H1 (cell line): ENCODE measurements around the gene SIK3. TPM values are rescaled to one million over a fixed set of nuclear protein-coding genes. Genes with fewer than 3 reads are reported as not detected.

Experiments used
- CTCF ChIA-PET: fragments of 300-600 bp; sonication (Branson Sonifier 250); formaldehyde crosslinking; loops from one replicate; lab custom pipeline; 2021; ENCODE audit not compliant: partially characterized antibody; lab: Charles Lee
- POLR2A ChIA-PET: fragments of 300-600 bp; sonication (Branson Sonifier 250); formaldehyde crosslinking; loops from one replicate; lab custom pipeline; 2021; ENCODE audit warnings: inconsistent platforms; ENCODE audit not compliant: partially characterized antibody; lab: Charles Lee
- DNase-seq, 2 experiments: peaks; one replicate each; pipeline versions ENCODE4 v3.0.0 to v3.0.0-alpha.2; 2010 to 2022; ENCODE audit warnings: low spot score in 2 of 2, low read depth in 1 of 2, mixed read lengths in 1 of 2
- FAIRE-seq: peaks from 2 replicates; lab custom pipeline; 2011; peaks lifted over from hg19 to GRCh38; lab: Jason Lieb, UNC
- H2AFZ ChIP-seq: 2 replicates; pipeline ENCODE4 v1.8.1; 2012; ENCODE audit warnings: low read length, inconsistent platforms
- H2AK5ac ChIP-seq: 2 replicates; pipeline ENCODE4 v1.6.1; 2013; ENCODE audit warnings: low read depth, low read length
- H2BK120ac ChIP-seq: replicated peaks from 2 replicates; pipeline ENCODE3; 2013; ENCODE audit warnings: low read depth, low read length, inconsistent platforms
- H2BK12ac ChIP-seq: 2 replicates; pipeline ENCODE4 v1.6.1; 2013; ENCODE audit warnings: low read depth, low read length
- H2BK15ac ChIP-seq: 2 replicates; pipeline ENCODE4 v1.6.1; 2013; ENCODE audit warnings: low read length
- H2BK20ac ChIP-seq: 2 replicates; pipeline ENCODE4 v1.6.1; 2013; ENCODE audit warnings: low read length
- H2BK5ac ChIP-seq: 2 replicates; pipeline ENCODE4 v1.6.1; 2013; ENCODE audit warnings: low read depth, low read length
- H3K14ac ChIP-seq: 2 replicates; pipeline ENCODE4 v1.6.1; 2013; ENCODE audit warnings: inconsistent platforms; ENCODE audit not compliant: insufficient read length
- H3K18ac ChIP-seq: 2 replicates; pipeline ENCODE4 v1.6.1; 2013; ENCODE audit warnings: low read length; ENCODE audit errors: extremely low read depth
- H3K23ac ChIP-seq: 2 replicates; pipeline ENCODE4 v1.6.1; 2013; ENCODE audit warnings: inconsistent platforms; ENCODE audit not compliant: insufficient read length
- H3K23me2 ChIP-seq: 2 replicates; pipeline ENCODE4 v1.6.1; 2013; ENCODE audit warnings: low read depth, low read length
- H3K27ac ChIP-seq: 2 replicates; pipeline ENCODE4 v1.6.1; 2011; ENCODE audit warnings: low read depth, low read length, inconsistent platforms
- H3K27me3 ChIP-seq, 4 experiments: replicated peaks in 1 of 4; 1 replicate in 1 of 4; 2 replicates in 3 of 4; pipeline versions ENCODE4 v1.6.1 to v1.8.1; 2011 to 2013; ENCODE audit warnings: low read length in 3 of 4, mild to moderate bottlenecking in 3 of 4, inconsistent platforms in 2 of 4, mixed read lengths in 2 of 4, moderate library complexity in 1 of 4; ENCODE audit not compliant: control insufficient read depth in 3 of 4, insufficient read depth in 3 of 4; ENCODE audit errors: extremely low read depth in 1 of 4
- H3K36me3 ChIP-seq, 4 experiments: 2 replicates each; pipeline versions ENCODE4 v1.6.1 to v1.8.1; 2011 to 2013; ENCODE audit warnings: mild to moderate bottlenecking in 4 of 4, low read length in 3 of 4, moderate library complexity in 2 of 4, control low read depth in 1 of 4, inconsistent platforms in 1 of 4; ENCODE audit not compliant: insufficient read depth in 4 of 4, control insufficient read depth in 2 of 4
- H3K4ac ChIP-seq: replicated peaks from 2 replicates; pipeline ENCODE3; 2013; ENCODE audit warnings: low read length, low read depth, mixed read lengths, inconsistent platforms; ENCODE audit not compliant: insufficient read length
- H3K4me1 ChIP-seq, 4 experiments: replicated peaks in 1 of 4; 1 replicate in 1 of 4; 2 replicates in 3 of 4; pipeline versions ENCODE4 v1.6.1 to v1.8.1; 2011 to 2013; ENCODE audit warnings: low read length in 3 of 4, inconsistent platforms in 2 of 4, mixed read lengths in 1 of 4; ENCODE audit not compliant: insufficient read depth in 4 of 4, control insufficient read depth in 3 of 4
- H3K4me2 ChIP-seq, 2 experiments: 2 replicates each; pipeline versions ENCODE4 v1.6.1 to v1.8.1; 2011 to 2013; ENCODE audit warnings: low read depth in 2 of 2, low read length in 2 of 2, control low read depth in 1 of 2, inconsistent platforms in 1 of 2, mild to moderate bottlenecking in 1 of 2; ENCODE audit not compliant: insufficient read depth in 1 of 2
- H3K4me3 ChIP-seq, 4 experiments: fragments of 200-600, 300-600 bp in 1 of 4; sonication (generic), shearing (Covaris generic), sonication (Bioruptor Twin) in 1 of 4; 2 replicates each; pipeline versions ENCODE4 v1.5.1 to v1.8.1; 2011 to 2016; ENCODE audit warnings: low read length in 4 of 4, low read depth in 3 of 4, control low read depth in 2 of 4, inconsistent platforms in 2 of 4, mild to moderate bottlenecking in 2 of 4, mixed read lengths in 1 of 4, moderate library complexity in 1 of 4; ENCODE audit not compliant: insufficient read depth in 2 of 4; ENCODE audit errors: extremely low read depth in 1 of 4
- H3K56ac ChIP-seq: replicated peaks from 2 replicates; pipeline ENCODE3; 2013; ENCODE audit warnings: low read depth, mild to moderate bottlenecking, mixed read lengths, low read length, inconsistent platforms; ENCODE audit not compliant: insufficient read length
- H3K79me1 ChIP-seq: 2 replicates; pipeline ENCODE4 v1.6.1; 2013; ENCODE audit warnings: low read depth, low read length, control low read depth
- H3K79me2 ChIP-seq, 2 experiments: 2 replicates each; pipeline versions ENCODE4 v1.6.1 to v1.8.1; 2012 to 2013; ENCODE audit warnings: low read length in 2 of 2, mild to moderate bottlenecking in 2 of 2, inconsistent platforms in 1 of 2; ENCODE audit not compliant: insufficient read depth in 2 of 2, control insufficient read depth in 1 of 2
- H3K9ac ChIP-seq, 4 experiments: replicated peaks in 1 of 4; 1 replicate in 1 of 4; 2 replicates in 3 of 4; pipeline versions ENCODE4 v1.6.1 to v1.8.1; 2011 to 2013; ENCODE audit warnings: low read depth in 3 of 4, low read length in 3 of 4, control low read depth in 2 of 4, mild to moderate bottlenecking in 2 of 4, moderate library complexity in 2 of 4, inconsistent platforms in 1 of 4; ENCODE audit errors: extremely low read depth in 1 of 4
- H3K9me3 ChIP-seq, 2 experiments: 2 replicates each; pipeline versions ENCODE4 v1.6.1 to v1.8.1; 2012 to 2013; ENCODE audit warnings: mild to moderate bottlenecking in 2 of 2, moderate library complexity in 2 of 2, control low read depth in 1 of 2, inconsistent platforms in 1 of 2, low read depth in 1 of 2, low read length in 1 of 2, mixed read lengths in 1 of 2; ENCODE audit not compliant: insufficient read depth in 2 of 2
- H4K20me1 ChIP-seq, 2 experiments: replicated peaks in 1 of 2; 2 replicates each; pipeline versions ENCODE3 to v1.8.1; 2011 to 2013; ENCODE audit warnings: inconsistent platforms in 2 of 2, low read length in 2 of 2, mild to moderate bottlenecking in 1 of 2; ENCODE audit not compliant: insufficient read depth in 2 of 2, control insufficient read depth in 1 of 2
- H4K5ac ChIP-seq: 2 replicates; pipeline ENCODE4 v1.6.1; 2013; ENCODE audit warnings: low read length, low read depth, mixed read lengths, inconsistent platforms; ENCODE audit not compliant: insufficient read length
- H4K8ac ChIP-seq: 2 replicates; pipeline ENCODE4 v1.8.0; 2013; ENCODE audit warnings: mild to moderate bottlenecking, moderate library complexity, low read length, inconsistent platforms; ENCODE audit not compliant: insufficient read depth; ENCODE audit errors: extremely low read depth
- H4K91ac ChIP-seq: replicated peaks from 2 replicates; pipeline ENCODE3; 2013; ENCODE audit warnings: low read length, mixed read lengths, inconsistent platforms; ENCODE audit not compliant: insufficient read length
- CBX8 ChIP-seq: fragments of 300-800, 300-1000 bp; sonication (generic); IDR thresholded peaks from 2 replicates; pipeline ENCODE4 v1.7.1; 2016; ENCODE audit warnings: low read depth, low read length, borderline replicate concordance
- FOSL1 ChIP-seq: IDR thresholded peaks from 2 replicates; pipeline ENCODE4 v1.6.1; 2011; ENCODE audit warnings: mild to moderate bottlenecking, low read depth, low read length, moderate library complexity; ENCODE audit not compliant: insufficient read depth
- NANOG ChIP-seq: IDR thresholded peaks from 2 replicates; pipeline ENCODE4 v1.6.1; 2011; ENCODE audit warnings: low read length, low read depth, mild to moderate bottlenecking, inconsistent platforms; ENCODE audit not compliant: insufficient read depth, poor library complexity, severe bottlenecking
- POLR2A ChIP-seq, 2 experiments: IDR thresholded peaks; 1 replicate in 1 of 2; 2 replicates in 1 of 2; pipeline ENCODE4 v1.6.1; 2011; ENCODE audit warnings: low read depth in 2 of 2, low read length in 2 of 2, mild to moderate bottlenecking in 2 of 2; ENCODE audit errors: control extremely low read depth in 1 of 2
- RAD21 ChIP-seq, 2 experiments: IDR thresholded peaks in 1 of 2; conservative IDR thresholded peaks in 1 of 2; 2 replicates each; pipeline ENCODE4 v1.6.1; 2011; ENCODE audit warnings: low read depth in 2 of 2, low read length in 2 of 2, improper control_type of control experiment in 1 of 2, inconsistent platforms in 1 of 2, mild to moderate bottlenecking in 1 of 2, moderate library complexity in 1 of 2
- RFX5 ChIP-seq: IDR thresholded peaks from 2 replicates; pipeline ENCODE4 v1.6.1; 2011; ENCODE audit warnings: low read depth, low read length, improper control_type of control experiment, borderline replicate concordance
- RXRA ChIP-seq: IDR thresholded peaks from 2 replicates; pipeline ENCODE4 v1.6.1; 2011; ENCODE audit warnings: low read depth, mild to moderate bottlenecking, low read length, moderate library complexity; ENCODE audit not compliant: insufficient read depth
- SRF ChIP-seq: IDR thresholded peaks from 2 replicates; pipeline ENCODE4 v1.6.1; 2011; ENCODE audit warnings: mild to moderate bottlenecking, low read depth, low read length, moderate library complexity
- TAF7 ChIP-seq: optimal IDR thresholded peaks from 2 replicates; pipeline ENCODE3; 2011; ENCODE audit warnings: low read depth, mild to moderate bottlenecking, inconsistent platforms, low read length, moderate library complexity, borderline replicate concordance
- polyA plus RNA-seq, 7 experiments: library from polyadenylated mRNA; depleted of rRNA in 3 of 7; stranded (reverse) in 5 of 7; unstranded in 2 of 7; fragments of >200 nt in 5 of 7; fragments of 200-250 nt in 2 of 7; gene quantifications; 1 replicate in 5 of 7; 2 replicates in 1 of 7; 4 replicates in 1 of 7; pipeline versions ENCODE4 v1.2.1 to v1.2.3, GENCODE V29; 2011 to 2013; ENCODE audit warnings: missing spikeins in 2 of 7, mixed read lengths in 2 of 7
- total RNA-seq: library from RNA; stranded (reverse); fragmentation: NEBNext Ultra II Directional; extraction: Animal tissue kit (Norgen Biotek cat#: 25700); gene quantifications from 2 replicates; pipeline ENCODE4 v1.2.1, GENCODE V29; 2021
- TF ChIP-seq, protein P1 (sequence below): IDR thresholded peaks from 2 replicates; pipeline ENCODE4 v1.6.1; 2012; ENCODE audit warnings: inconsistent platforms
- TF ChIP-seq, protein P2 (sequence below), 3 experiments: IDR thresholded peaks; 1 replicate in 2 of 3; 2 replicates in 1 of 3; pipeline versions ENCODE4 v1.5.1 to v1.6.1; 2011; ENCODE audit warnings: low read length in 3 of 3, mild to moderate bottlenecking in 3 of 3, inconsistent platforms in 2 of 3, low read depth in 1 of 3, moderate library complexity in 1 of 3; ENCODE audit not compliant: insufficient read depth in 1 of 3; ENCODE audit errors: control extremely low read depth in 1 of 3

SIK3 gene
- total and polyA plus RNA-seq, 2 of the 8 experiments (the other 6 are each of a cell fraction or from before 2014, with no cell fraction given), result 19.9 to 32.1 TPM

DNA sequence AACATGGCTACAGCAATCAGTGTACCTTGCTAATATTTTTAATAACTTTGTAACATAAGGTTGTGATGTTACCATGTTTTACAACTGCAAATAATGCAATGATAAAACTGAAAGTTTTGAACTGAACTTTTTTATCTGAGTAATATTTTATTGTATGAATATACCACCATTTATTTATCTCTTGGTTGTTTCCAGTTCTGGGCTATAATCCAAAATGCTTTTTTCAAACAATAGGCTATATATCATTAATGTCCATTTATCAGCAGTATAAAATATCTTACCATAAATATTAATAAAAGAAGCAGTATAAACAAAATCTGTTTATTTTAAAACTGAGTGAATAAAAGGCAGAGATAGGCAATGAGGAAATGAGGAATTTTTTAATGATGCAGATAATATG, 63.3 kb downstream of the SIK3 start:
- no peak overlapping the region for H3K18ac ChIP-seq
- no peak overlapping the region for H3K23ac ChIP-seq
- H3K36me3 ChIP-seq, result no peaks in the 10 kb centered on the region
- H3K9me3 ChIP-seq, result no peaks in the 10 kb centered on the region
- no peaks in the 10 kb centered on the region for H3K79me1 ChIP-seq
- H3K27me3 ChIP-seq, result no peaks in the 10 kb centered on the region
- peaks cover 0 to 5% (median 2%) of the 10 kb centered on the region in 4 experiments; a peak in 3 of 7 replicates for H3K4me1 ChIP-seq
- FAIRE-seq (no peak), DNase-seq (no peak)
- no peak overlapping the region for H3K4ac ChIP-seq
- H2BK15ac ChIP-seq, result no peak overlapping the region
- H3K79me2 ChIP-seq, result peaks cover 0 to 36% of the 10 kb centered on the region in 2 experiments; a peak in 3 of 4 replicates
- no peak overlapping the region for H3K27ac ChIP-seq
- H3K9ac ChIP-seq, result no peak overlapping the region
- no peak overlapping the region for H2AK5ac ChIP-seq
- H3K14ac ChIP-seq, result no peak overlapping the region
- no peak overlapping the region for H4K5ac ChIP-seq
- H3K4me2 ChIP-seq, result no peak overlapping the region
- no peak overlapping the region for H4K8ac ChIP-seq
- H2BK5ac ChIP-seq, result no peak overlapping the region
- H3K56ac ChIP-seq, result no peak overlapping the region
- no peak overlapping the region for H2AFZ ChIP-seq
- H4K20me1 ChIP-seq, result no peaks in the 10 kb centered on the region
- no peaks in the 10 kb centered on the region for H3K23me2 ChIP-seq
- no peak overlapping the region for H4K91ac ChIP-seq
- H2BK20ac ChIP-seq, result no peak overlapping the region
- CTCF ChIA-PET, result interaction anchor here (1.0 to 1.1 kb wide), 3 partner anchors 10 to 52 kb away, joined by 3 to 5 read pairs (median 4); no protein-coding TSS in a partner anchor
- no peak overlapping the region for H2BK120ac ChIP-seq
- no peak overlapping the region for H2BK12ac ChIP-seq
- H3K4me3 ChIP-seq, result no peak overlapping the region
- POLR2A ChIA-PET, result interaction anchor here (1.1 kb wide), 1 partner anchor 8 kb away, joined by 4 read pairs; no protein-coding TSS in a partner anchor
- TF ChIP-seq RFX5 (no peak), TAF7 (no peak), RAD21 (IDR thresholded peaks at IDR 0.05 in 1 of 2, conservative IDR thresholded peaks at IDR 0.05 in 1 of 2; ENCODE audit: low read depth in 2 of 2, low read length in 2 of 2) (no peak), NANOG (no peak), POLR2A (IDR thresholded peaks at IDR 0.05; ENCODE audit: control extremely low read depth in 1 of 2, low read depth in 2 of 2, low read length in 2 of 2) (no peak), FOSL1 (no peak), SRF (no peak), RXRA (no peak), CBX8 (no peak)
- TF ChIP-seq, protein P1, sequence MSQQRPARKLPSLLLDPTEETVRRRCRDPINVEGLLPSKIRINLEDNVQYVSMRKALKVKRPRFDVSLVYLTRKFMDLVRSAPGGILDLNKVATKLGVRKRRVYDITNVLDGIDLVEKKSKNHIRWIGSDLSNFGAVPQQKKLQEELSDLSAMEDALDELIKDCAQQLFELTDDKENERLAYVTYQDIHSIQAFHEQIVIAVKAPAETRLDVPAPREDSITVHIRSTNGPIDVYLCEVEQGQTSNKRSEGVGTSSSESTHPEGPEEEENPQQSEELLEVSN, result no peak
- TF ChIP-seq, protein P2, sequence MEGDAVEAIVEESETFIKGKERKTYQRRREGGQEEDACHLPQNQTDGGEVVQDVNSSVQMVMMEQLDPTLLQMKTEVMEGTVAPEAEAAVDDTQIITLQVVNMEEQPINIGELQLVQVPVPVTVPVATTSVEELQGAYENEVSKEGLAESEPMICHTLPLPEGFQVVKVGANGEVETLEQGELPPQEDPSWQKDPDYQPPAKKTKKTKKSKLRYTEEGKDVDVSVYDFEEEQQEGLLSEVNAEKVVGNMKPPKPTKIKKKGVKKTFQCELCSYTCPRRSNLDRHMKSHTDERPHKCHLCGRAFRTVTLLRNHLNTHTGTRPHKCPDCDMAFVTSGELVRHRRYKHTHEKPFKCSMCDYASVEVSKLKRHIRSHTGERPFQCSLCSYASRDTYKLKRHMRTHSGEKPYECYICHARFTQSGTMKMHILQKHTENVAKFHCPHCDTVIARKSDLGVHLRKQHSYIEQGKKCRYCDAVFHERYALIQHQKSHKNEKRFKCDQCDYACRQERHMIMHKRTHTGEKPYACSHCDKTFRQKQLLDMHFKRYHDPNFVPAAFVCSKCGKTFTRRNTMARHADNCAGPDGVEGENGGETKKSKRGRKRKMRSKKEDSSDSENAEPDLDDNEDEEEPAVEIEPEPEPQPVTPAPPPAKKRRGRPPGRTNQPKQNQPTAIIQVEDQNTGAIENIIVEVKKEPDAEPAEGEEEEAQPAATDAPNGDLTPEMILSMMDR (IDR thresholded peaks at IDR 0.05; ENCODE audit: control extremely low read depth in 1 of 3, insufficient read depth in 1 of 3, low read depth in 1 of 3, low read length in 3 of 3), result no peak
